Measurements from ENCODE around the gene PRSS2. TPM values are rescaled to one million over a fixed set of nuclear protein-coding genes. Genes with fewer than 3 reads are reported as not detected.
"Not testable (repeated sequence)": the region's sequence is repeated elsewhere in the genome, so short reads cannot be mapped to it uniquely, and the experiment has no call there.

Gene PRSS2
- total RNA-seq, 1 donor from 2014 or later = not detected

DNA sequence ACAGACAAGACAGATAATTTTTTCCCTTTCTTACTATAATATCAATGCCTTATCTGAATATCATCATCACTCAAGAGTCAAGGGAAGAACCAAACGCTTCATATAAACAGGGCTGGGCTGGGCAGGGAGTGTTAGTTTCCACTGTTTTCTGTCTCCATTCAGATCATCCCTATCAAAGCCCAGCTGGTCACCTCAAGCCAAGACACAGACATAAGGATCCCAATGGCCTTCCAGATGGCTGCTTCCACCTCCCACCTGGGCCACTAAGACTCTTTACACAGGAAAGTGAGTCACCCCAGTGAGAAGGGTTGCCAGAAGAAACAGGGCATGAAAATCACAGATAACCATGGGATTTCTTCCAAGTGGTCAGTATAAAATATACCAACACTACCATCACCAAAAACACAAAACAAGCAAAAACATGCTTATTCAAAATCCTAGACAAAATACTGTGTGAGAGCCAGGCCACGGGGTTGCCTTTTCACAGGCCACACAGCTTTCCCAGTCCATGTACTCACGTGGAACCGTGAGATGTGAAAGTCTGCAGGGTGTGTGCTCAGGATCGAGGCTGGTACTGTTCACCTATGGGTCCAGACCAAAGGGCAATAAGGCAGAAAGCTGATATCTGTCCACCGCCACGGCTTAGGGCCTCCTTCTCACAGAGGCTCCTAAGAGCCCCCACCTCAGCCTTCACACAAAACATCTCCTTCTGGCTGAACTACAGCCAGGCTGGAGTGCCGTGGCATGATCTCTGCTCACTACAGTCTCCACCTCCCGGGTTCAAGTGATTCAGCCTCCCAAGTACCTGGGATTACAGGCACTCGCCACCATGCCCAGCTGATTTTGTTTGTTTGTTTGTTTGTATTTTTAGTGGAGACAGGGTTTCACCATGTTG lies 15.8 kb upstream of the PRSS2 start:
- H3K27ac Mint-ChIP-seq (ENCODE audit: unreplicated experiment) = no peak overlapping the region
- H3K36me3 Mint-ChIP-seq (ENCODE audit: low read depth) = no peaks in the 10 kb centered on the region
- H3K4me1 Mint-ChIP-seq = no peaks in the 10 kb centered on the region
- H3K27me3 Mint-ChIP-seq (ENCODE audit: low read depth) = peaks cover 32% of the 10 kb centered on the region
- TF ChIP-seq, protein P1, sequence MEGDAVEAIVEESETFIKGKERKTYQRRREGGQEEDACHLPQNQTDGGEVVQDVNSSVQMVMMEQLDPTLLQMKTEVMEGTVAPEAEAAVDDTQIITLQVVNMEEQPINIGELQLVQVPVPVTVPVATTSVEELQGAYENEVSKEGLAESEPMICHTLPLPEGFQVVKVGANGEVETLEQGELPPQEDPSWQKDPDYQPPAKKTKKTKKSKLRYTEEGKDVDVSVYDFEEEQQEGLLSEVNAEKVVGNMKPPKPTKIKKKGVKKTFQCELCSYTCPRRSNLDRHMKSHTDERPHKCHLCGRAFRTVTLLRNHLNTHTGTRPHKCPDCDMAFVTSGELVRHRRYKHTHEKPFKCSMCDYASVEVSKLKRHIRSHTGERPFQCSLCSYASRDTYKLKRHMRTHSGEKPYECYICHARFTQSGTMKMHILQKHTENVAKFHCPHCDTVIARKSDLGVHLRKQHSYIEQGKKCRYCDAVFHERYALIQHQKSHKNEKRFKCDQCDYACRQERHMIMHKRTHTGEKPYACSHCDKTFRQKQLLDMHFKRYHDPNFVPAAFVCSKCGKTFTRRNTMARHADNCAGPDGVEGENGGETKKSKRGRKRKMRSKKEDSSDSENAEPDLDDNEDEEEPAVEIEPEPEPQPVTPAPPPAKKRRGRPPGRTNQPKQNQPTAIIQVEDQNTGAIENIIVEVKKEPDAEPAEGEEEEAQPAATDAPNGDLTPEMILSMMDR (conservative IDR thresholded peaks at IDR 0.05) = no peak
- DNase-seq (ENCODE audit: low read depth, low spot score) = no peak
- H3K4me3 Mint-ChIP-seq = no peak overlapping the region
- peaks cover 3% of the 10 kb centered on the region for H3K9me3 Mint-ChIP-seq

GRCh38 chr7:142758312-142758711 lies 12.5 kb upstream of the PRSS2 start:
- H3K27ac Mint-ChIP-seq (ENCODE audit: unreplicated experiment); DNase-seq (ENCODE audit: low read depth, low spot score); H3K9me3 Mint-ChIP-seq; H3K4me1 Mint-ChIP-seq; H3K4me3 Mint-ChIP-seq; H3K36me3 Mint-ChIP-seq (ENCODE audit: low read depth): not testable (repeated sequence)
- peaks cover 20% of the 10 kb centered on the region for H3K27me3 Mint-ChIP-seq (ENCODE audit: low read depth)

GRCh38 chr7:142759433-142759832 lies 11.3 kb upstream of the PRSS2 start:
- Mint-ChIP-seq H3K27ac (ENCODE audit: unreplicated experiment) (no peak overlapping the region), H3K4me3 (no peak overlapping the region), H3K4me1 (no peaks in the 10 kb centered on the region), H3K9me3 (peaks cover 2% of the 10 kb centered on the region), H3K36me3 (ENCODE audit: low read depth) (no peaks in the 10 kb centered on the region), H3K27me3 (ENCODE audit: low read depth) (peaks cover 22% of the 10 kb centered on the region)
- TF ChIP-seq, protein P1 (conservative IDR thresholded peaks at IDR 0.05) = no peak
- DNase-seq (ENCODE audit: low read depth, low spot score) = no peak

DNA sequence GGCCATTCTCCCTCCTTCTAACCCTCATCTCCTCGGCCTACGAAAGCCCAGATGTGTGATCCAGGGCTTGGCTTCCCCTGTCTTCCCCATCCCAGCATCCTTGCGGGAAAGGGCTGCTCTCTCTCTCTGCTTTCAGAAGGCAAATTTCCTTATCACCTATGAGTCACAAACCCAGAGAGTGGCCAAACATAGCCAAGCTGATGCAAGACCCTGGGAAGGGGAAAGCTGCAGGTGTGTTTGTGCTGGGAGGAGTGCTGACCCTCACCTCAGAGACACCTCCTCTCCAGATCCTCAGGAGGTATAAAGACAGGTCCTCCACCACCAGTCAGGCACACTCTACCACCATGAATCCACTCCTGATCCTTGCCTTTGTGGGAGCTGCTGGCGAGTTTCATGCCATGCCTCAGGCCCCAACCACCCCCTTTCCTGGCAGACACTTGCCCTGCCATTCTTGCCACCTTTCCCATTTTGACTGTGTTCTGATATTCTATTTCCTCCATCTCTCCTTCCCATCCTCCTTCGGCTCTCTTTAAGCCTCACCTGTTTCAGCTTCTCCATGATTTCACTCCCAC lies 10.6 kb upstream of the PRSS2 start:
- no peak for DNase-seq (ENCODE audit: low read depth, low spot score)

GRCh38 chr7:142761606-142762005 lies 9.2 kb upstream of the PRSS2 start:
- H3K4me3 Mint-ChIP-seq; H3K36me3 Mint-ChIP-seq (ENCODE audit: low read depth); H3K4me1 Mint-ChIP-seq; H3K27ac Mint-ChIP-seq (ENCODE audit: unreplicated experiment); H3K9me3 Mint-ChIP-seq; DNase-seq (ENCODE audit: low read depth, low spot score): not testable (repeated sequence)
- peaks cover 22% of the 10 kb centered on the region for H3K27me3 Mint-ChIP-seq (ENCODE audit: low read depth)

More for the DNA sequence above, 10.6 kb upstream of the PRSS2 start:
- Mint-ChIP-seq H3K27me3 (ENCODE audit: low read depth) (peaks cover 22% of the 10 kb centered on the region), H3K4me3 (no peak overlapping the region), H3K9me3 (peaks cover 2% of the 10 kb centered on the region), H3K4me1 (no peaks in the 10 kb centered on the region), H3K36me3 (ENCODE audit: low read depth) (no peaks in the 10 kb centered on the region), H3K27ac (ENCODE audit: unreplicated experiment) (no peak overlapping the region)
- TF ChIP-seq, protein P1 (conservative IDR thresholded peaks at IDR 0.05) = no peak

DNA sequence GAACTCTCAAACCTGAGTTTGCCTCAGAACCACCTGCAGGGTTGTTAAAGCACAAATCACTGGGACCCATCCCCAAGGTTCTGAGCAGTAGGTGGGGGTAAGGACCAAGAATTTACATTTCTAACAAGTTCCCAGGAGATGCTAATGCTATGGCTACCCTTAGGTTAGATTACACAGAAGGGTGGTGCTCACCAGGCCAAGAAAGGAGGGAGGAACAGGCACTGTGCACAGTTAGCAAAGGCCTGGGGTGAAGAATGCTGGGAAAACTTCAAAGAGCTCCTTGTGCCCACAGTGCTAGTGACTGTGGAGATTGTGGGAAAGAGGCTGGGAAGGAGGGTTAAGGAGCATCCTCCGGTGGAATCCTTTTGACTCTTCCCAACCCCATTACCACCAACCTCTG lies 8.7 kb upstream of the PRSS2 start:
- H3K4me1 Mint-ChIP-seq = no peaks in the 10 kb centered on the region
- no peaks in the 10 kb centered on the region for H3K36me3 Mint-ChIP-seq (ENCODE audit: low read depth)
- H3K9me3 Mint-ChIP-seq = peaks cover 2% of the 10 kb centered on the region
- TF ChIP-seq, protein P1 (conservative IDR thresholded peaks at IDR 0.05) = no peak
- no peak overlapping the region for H3K27ac Mint-ChIP-seq (ENCODE audit: unreplicated experiment)
- H3K27me3 Mint-ChIP-seq (ENCODE audit: low read depth) = peaks cover 18% of the 10 kb centered on the region
- H3K4me3 Mint-ChIP-seq = no peak overlapping the region
- no peak for DNase-seq (ENCODE audit: low read depth, low spot score)

Measured in neural crest cell (in vitro differentiated cells).